GM12878 (cell line): ENCODE results near the gene KCNA2. TPM values are rescaled to one million over a fixed set of nuclear protein-coding genes. Genes with fewer than 3 reads are reported as not detected.

Experiments
- ATAC-seq: fragments of 200-7000 bp; cut with Tn5 transposase; 3 replicates; pipeline ENCODE4 v1.9.1; 2020; ENCODE audit warnings: mild to moderate bottlenecking, moderate library complexity
- BruUV-seq: library from RNA; stranded (reverse); fragments of 400-500 nt; replicated peaks from 2 replicates; lab custom pipeline; 2021; lab: Mats Ljungman, UMichigan
- CTCF ChIA-PET: fragments of 300-600 bp; sonication (Branson Sonifier 250); formaldehyde crosslinking; extraction: SDS; loops from one replicate; lab custom pipeline; 2021; ENCODE audit warnings: inconsistent platforms; lab: Yijun Ruan, JAX
- POLR2A ChIA-PET: fragments of 350-600 bp; formaldehyde crosslinking; extraction: SDS; loops from one replicate; lab custom pipeline; 2021; ENCODE audit warnings: inconsistent platforms; lab: Charles Lee
- RAD21 ChIA-PET: fragments of 300-600 bp; sonication (Branson Sonifier 250); formaldehyde crosslinking; loops from one replicate; lab custom pipeline; 2023; ENCODE audit warnings: antibody characterized with exemption; ENCODE audit not compliant: unreplicated experiment; lab: Charles Lee
- SMC1A ChIA-PET: fragments of 300-600 bp; sonication (Branson Sonifier 250); formaldehyde crosslinking; loops from one replicate; lab custom pipeline; 2023; ENCODE audit not compliant: unreplicated experiment, uncharacterized antibody; lab: Charles Lee
- DNase-seq: peaks from one replicate; pipeline ENCODE4 v3.0.0-alpha.2; 2011; ENCODE audit warnings: low read depth, low spot score
- FAIRE-seq: peaks from 3 replicates; lab custom pipeline; 2011; peaks lifted over from hg19 to GRCh38; lab: Jason Lieb, UNC
- H2AFZ ChIP-seq: 2 replicates; pipeline ENCODE4 v1.6.0; 2011; ENCODE audit warnings: low read depth, low read length, control low read depth; ENCODE audit not compliant: control insufficient read depth
- H3K27ac ChIP-seq: 2 replicates; pipeline ENCODE4 v1.5.1; 2011; ENCODE audit warnings: control low read depth; ENCODE audit not compliant: control insufficient read depth, insufficient read depth
- H3K27me3 ChIP-seq, 2 experiments: replicated peaks in 1 of 2; 2 replicates each; pipeline versions ENCODE4 v1.6.0 to v1.6.1; 2011; ENCODE audit warnings: low read length in 1 of 2; ENCODE audit not compliant: control insufficient read depth in 2 of 2, insufficient read depth in 2 of 2
- H3K36me3 ChIP-seq, 2 experiments: 2 replicates each; pipeline ENCODE4 v1.5.1; 2011; ENCODE audit warnings: low read length in 1 of 2; ENCODE audit not compliant: control insufficient read depth in 2 of 2, insufficient read depth in 2 of 2
- H3K4me1 ChIP-seq: 2 replicates; pipeline ENCODE4 v1.6.1; 2011; ENCODE audit warnings: mild to moderate bottlenecking, low read length, moderate library complexity, mixed read lengths; ENCODE audit not compliant: control insufficient read depth, insufficient read depth
- H3K4me2 ChIP-seq: 2 replicates; pipeline ENCODE4 v1.6.0; 2011; ENCODE audit warnings: control low read depth; ENCODE audit not compliant: control insufficient read depth, insufficient read depth
- H3K4me3 ChIP-seq: fragments of 200-600 bp; sonication (generic); 2 replicates; pipeline ENCODE4 v1.5.1; 2016
- H3K79me2 ChIP-seq: 2 replicates; pipeline ENCODE4 v1.6.0; 2011; ENCODE audit warnings: low read length; ENCODE audit not compliant: control insufficient read depth, insufficient read depth
- H3K9ac ChIP-seq: 2 replicates; pipeline ENCODE4 v1.8.0; 2011; ENCODE audit warnings: low read length, control low read depth, mixed read lengths; ENCODE audit not compliant: control insufficient read depth, insufficient read depth
- H3K9me3 ChIP-seq: replicated peaks from 3 replicates; pipeline ENCODE4 v1.5.1; 2011; ENCODE audit warnings: mild to moderate bottlenecking, low read length; ENCODE audit not compliant: control insufficient read depth, insufficient read depth
- H4K20me1 ChIP-seq: 2 replicates; pipeline ENCODE4 v1.6.0; 2011; ENCODE audit not compliant: control insufficient read depth, insufficient read depth
- BCL11A ChIP-seq: IDR thresholded peaks from 2 replicates; pipeline ENCODE4 v1.6.1; 2011; ENCODE audit warnings: low read depth, low read length
- CREB1 ChIP-seq: IDR thresholded peaks from 2 replicates; pipeline ENCODE4 v1.6.1; 2012; ENCODE audit warnings: low read depth, mild to moderate bottlenecking, inconsistent platforms
- HCFC1 ChIP-seq: fragments of 150-350 bp; IDR thresholded peaks from 2 replicates; pipeline ENCODE4 v1.6.1; 2014; ENCODE audit warnings: low read length
- KDM1A ChIP-seq: fragments of 200-600 bp; sonication (generic); IDR thresholded peaks from 2 replicates; pipeline ENCODE4 v1.6.1; 2016; ENCODE audit warnings: borderline replicate concordance
- NKRF ChIP-seq: fragments of 450-650 bp; conservative IDR thresholded peaks from 2 replicates; pipeline ENCODE4 v1.6.1; 2017; ENCODE audit warnings: mild to moderate bottlenecking, moderate library complexity
- POU2F2 ChIP-seq: IDR thresholded peaks from 3 replicates; pipeline ENCODE4 v1.6.1; 2011; ENCODE audit warnings: low read depth, mild to moderate bottlenecking, low read length, borderline replicate concordance
- SIX5 ChIP-seq: IDR thresholded peaks from 2 replicates; pipeline ENCODE4 v1.6.1; 2011; ENCODE audit warnings: mild to moderate bottlenecking, low read depth, low read length, moderate library complexity; ENCODE audit not compliant: severe bottlenecking
- SMAD5 ChIP-seq: IDR thresholded peaks from 2 replicates; pipeline ENCODE4 v1.6.1; 2016; ENCODE audit warnings: antibody characterized with exemption, low read depth
- SPI1 ChIP-seq: IDR thresholded peaks from 2 replicates; pipeline ENCODE4 v1.6.1; 2011; ENCODE audit warnings: low read depth, mild to moderate bottlenecking, low read length, moderate library complexity, borderline replicate concordance; ENCODE audit not compliant: insufficient read depth
- SREBF1 ChIP-seq: IDR thresholded peaks from 2 replicates; pipeline ENCODE4 v1.6.1; 2012; ENCODE audit warnings: mild to moderate bottlenecking, low read length
- TCF3 ChIP-seq: IDR thresholded peaks from 2 replicates; pipeline ENCODE4 v1.6.1; 2012; ENCODE audit warnings: low read depth, mild to moderate bottlenecking, low read length, borderline replicate concordance; ENCODE audit not compliant: insufficient read depth
- ZNF622 ChIP-seq: fragments of 450-650 bp; IDR thresholded peaks from 2 replicates; pipeline ENCODE4 v1.6.1; 2017; ENCODE audit warnings: mild to moderate bottlenecking, inconsistent platforms
- WGBS: methylation state at CpG from one replicate; pipeline ENCODE4 v1.1.6; 2016; ENCODE audit warnings: low lambda C conversion rate; ENCODE audit not compliant: insufficient replicate concordance, insufficient coverage; ENCODE audit errors: missing lambda C conversion rate; 5-methylcytosine and 5-hydroxymethylcytosine counted together
- in situ Hi-C: fragments of 300-500 bp; cut with MboI; formaldehyde crosslinking; loops from 9 replicates; pipeline ENCODE4 v1.14.3; 2018; ENCODE audit warnings: mixed read lengths
- intact Hi-C: fragments of 100-400 bp; cut with micrococcal nuclease; formaldehyde crosslinking; loops from one replicate; pipeline ENCODE4 v1.14.2; 2022; ENCODE audit not compliant: unreplicated experiment
- polyA plus RNA-seq, 11 experiments: library from polyadenylated mRNA; depleted of rRNA in 4 of 11; unstranded in 6 of 11; stranded (reverse) in 5 of 11; fragments of >200 nt; fragmentation: Nextera tagmentation in 4 of 11; fragmentation: Illumina TruSeq in 1 of 11; extraction: Ambion mirVana in 4 of 11; extraction: Trizol in 1 of 11; gene quantifications; 1 replicate in 1 of 11; 2 replicates in 10 of 11; pipeline versions ENCODE4 v1.2.1 to v1.2.3, GENCODE V29; 2011 to 2016; ENCODE audit warnings: inconsistent platforms in 2 of 11, missing spikeins in 2 of 11, low read depth in 1 of 11
- total RNA-seq, 4 experiments: library from RNA; depleted of rRNA in 3 of 4; stranded (reverse); fragments of >200 nt in 3 of 4; fragmentation: Illumina TruSeq in 1 of 4; extraction: Trizol in 1 of 4; gene quantifications; 2 replicates each; pipeline versions ENCODE4 v1.2.1 to v1.2.3, GENCODE V29; 2013 to 2021

KCNA2 gene
- total and polyA plus RNA-seq, 10 of the 15 experiments (the other 5 are each of a cell fraction or from before 2014, with no cell fraction given), result 0.02 to 0.56 (median 0.10) TPM; not detected in 2

- TF ChIP-seq TCF3 (no peak), CREB1 (no peak), SIX5 (no peak), SMAD5 (no peak), POU2F2 (no peak), NKRF (no peak), SREBF1 (no peak), ZNF622 (no peak), BCL11A (no peak), KDM1A (no peak)
These were observed 22.4 kb upstream of the KCNA2 start (continued) for GRCh38 chr1:110628323-110629105.

DNA sequence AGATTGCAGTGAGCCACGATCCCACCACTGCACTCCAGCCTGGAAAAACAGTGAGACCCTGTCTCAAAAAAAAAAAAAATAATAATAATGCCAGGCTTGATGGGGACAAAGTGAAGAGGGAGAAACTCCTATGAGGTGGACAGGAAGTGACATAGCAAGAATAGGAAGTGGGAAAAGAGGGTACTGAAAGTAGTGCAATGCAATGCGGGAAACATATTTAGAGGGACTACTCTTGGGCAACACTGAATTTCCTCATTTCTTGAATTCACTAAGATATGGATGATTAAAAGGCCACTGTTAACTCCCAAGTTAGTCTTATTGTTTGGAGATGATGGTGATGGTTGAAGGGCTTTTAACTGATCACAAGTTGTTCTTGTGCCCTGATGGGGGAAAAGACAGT lies 21.6 kb upstream of the KCNA2 start:
- Histone ChIP-seq H3K4me3 (no peak overlapping the region), H4K20me1 (no peaks in the 10 kb centered on the region), H3K4me2 (peak overlapping the region; percentile 12; the same call in 1 of the 2 replicates), H3K9me3 (no peaks in the 10 kb centered on the region; the same call in 2 of the 3 replicates), H3K27ac (no peak overlapping the region), H3K27me3 (no peaks in the 10 kb centered on the region), H3K36me3 (no peaks in the 10 kb centered on the region), H3K4me1 (peaks cover 37% of the 10 kb centered on the region), H3K79me2 (no peaks in the 10 kb centered on the region), H3K9ac (no peak overlapping the region), H2AFZ (no peak overlapping the region)
- POLR2A ChIA-PET, result no interaction called here
- in situ Hi-C loops (no loop called here), intact Hi-C loops (loop anchor here (10.0 kb wide), 1 partner anchor 367 kb away; no protein-coding TSS in a partner anchor)
- SMC1A ChIA-PET, result interaction anchor here (1.0 to 2.4 kb wide), 3 partner anchors 99 to 153 kb away, joined by 3 to 12 read pairs (median 5); no protein-coding TSS in a partner anchor
- 100% methylated on average over 2 of the region's 2 CpGs for WGBS
- RAD21 ChIA-PET, result no interaction called here
- TF ChIP-seq SPI1 (peak; percentile 21; the same call in 1 of the 2 replicates), HCFC1 (no peak)
- FAIRE-seq (no peak), ATAC-seq (no peak), DNase-seq (no peak)
- CTCF ChIA-PET, result interaction anchor here (3.0 to 7.5 kb wide), 3 partner anchors 9 to 140 kb away, joined by 9 to 162 read pairs (median 48); no protein-coding TSS in a partner anchor
- BruUV-seq, result no TSS peak
